ENCODE results near the gene MYB. TPM values are rescaled to one million over a fixed set of nuclear protein-coding genes. Genes with fewer than 3 reads are reported as not detected.

The MYB gene
- total and polyA plus RNA-seq, 2 of the 8 experiments (the other 6 are each of a cell fraction or from before 2014, with no cell fraction given), result 4.0 to 7.6 TPM

- CTCF ChIA-PET (ENCODE audit: partially characterized antibody), result interaction anchor here (0.7 to 0.9 kb wide), 2 partner anchors 110 to 128 kb away, joined by 3 read pairs; no protein-coding TSS in a partner anchor
- no peak overlapping the region for H3K14ac ChIP-seq (ENCODE audit: insufficient read length)
- POLR2A ChIA-PET (ENCODE audit: partially characterized antibody), result no interaction called here
Measured at GRCh38 chr6:135219346-135219745, 38.2 kb downstream of the MYB start.

More at GRCh38 chr6:135219346-135219745, 38.2 kb downstream of the MYB start:
- Histone ChIP-seq H2BK15ac (ENCODE audit: low read length) (no peak overlapping the region), H2AFZ (ENCODE audit: low read length) (no peak overlapping the region), H3K79me1 (ENCODE audit: low read depth, low read length) (no peaks in the 10 kb centered on the region), H2BK120ac (replicated peaks; ENCODE audit: low read depth, low read length) (no peak overlapping the region), H3K27ac (ENCODE audit: low read depth, low read length) (no peak overlapping the region), H3K56ac (replicated peaks; ENCODE audit: insufficient read length, low read depth, low read length) (no peak overlapping the region), H2AK5ac (ENCODE audit: low read depth, low read length) (no peak overlapping the region), H3K36me3 (ENCODE audit: control insufficient read depth in 2 of 4, insufficient read depth in 4 of 4, low read length in 3 of 4) (peaks cover 0 to 25% (median 2%) of the 10 kb centered on the region in 4 experiments; a peak in 4 of 8 replicates), H3K23ac (ENCODE audit: insufficient read length) (no peak overlapping the region), H3K9me3 (ENCODE audit: insufficient read depth in 2 of 2, low read depth in 1 of 2, low read length in 1 of 2) (no peaks in the 10 kb centered on the region), H4K8ac (ENCODE audit: extremely low read depth, insufficient read depth, low read length) (no peak overlapping the region; the same call in 1 of the 2 replicates), H3K4me1 (replicated peaks in 1 of 4; ENCODE audit: control insufficient read depth in 3 of 4, insufficient read depth in 4 of 4, low read length in 3 of 4) (peaks cover 0 to 6% (median 0%) of the 10 kb centered on the region in 4 experiments; a peak in 1 of 7 replicates), H3K18ac (ENCODE audit: extremely low read depth, low read length) (no peak overlapping the region), H3K9ac (replicated peaks in 1 of 4; ENCODE audit: extremely low read depth in 1 of 4, low read depth in 3 of 4, low read length in 3 of 4) (no peak overlapping the region), H4K20me1 (replicated peaks in 1 of 2; ENCODE audit: control insufficient read depth in 1 of 2, insufficient read depth in 2 of 2, low read length in 2 of 2) (no peaks in the 10 kb centered on the region), H3K23me2 (ENCODE audit: low read depth, low read length) (no peaks in the 10 kb centered on the region), H3K79me2 (ENCODE audit: control insufficient read depth in 1 of 2, insufficient read depth in 2 of 2, low read length in 2 of 2) (no peaks in the 10 kb centered on the region), H4K5ac (ENCODE audit: insufficient read length, low read depth, low read length) (no peak overlapping the region), H3K4ac (replicated peaks; ENCODE audit: insufficient read length, low read depth, low read length) (no peak overlapping the region), H4K91ac (replicated peaks; ENCODE audit: insufficient read length, low read length) (no peak overlapping the region), H2BK20ac (ENCODE audit: low read length) (no peak overlapping the region), H3K4me2 (ENCODE audit: insufficient read depth in 1 of 2, low read depth in 2 of 2, low read length in 2 of 2) (no peak overlapping the region), H2BK5ac (ENCODE audit: low read depth, low read length) (no peak overlapping the region), H3K4me3 (ENCODE audit: extremely low read depth in 1 of 4, insufficient read depth in 2 of 4, low read depth in 3 of 4, low read length in 4 of 4) (no peak overlapping the region), H2BK12ac (ENCODE audit: low read depth, low read length) (no peak overlapping the region), H3K27me3 (replicated peaks in 1 of 4; ENCODE audit: control insufficient read depth in 3 of 4, extremely low read depth in 1 of 4, insufficient read depth in 3 of 4, low read length in 3 of 4) (no peaks in the 10 kb centered on the region)
- TF ChIP-seq CEBPB (IDR thresholded peaks at IDR 0.05; ENCODE audit: low read depth, low read length), result no peak
- TF ChIP-seq NANOG (IDR thresholded peaks at IDR 0.05; ENCODE audit: insufficient read depth, low read depth, low read length, poor library complexity, severe bottlenecking), result no peak
- TF ChIP-seq HDAC2 (IDR thresholded peaks at IDR 0.05; ENCODE audit: borderline replicate concordance in 1 of 2, low read depth in 2 of 2, low read length in 2 of 2), result no peak
- no peak for TF ChIP-seq RXRA (IDR thresholded peaks at IDR 0.05; ENCODE audit: insufficient read depth, low read depth, low read length)
- TF ChIP-seq, protein P1, sequence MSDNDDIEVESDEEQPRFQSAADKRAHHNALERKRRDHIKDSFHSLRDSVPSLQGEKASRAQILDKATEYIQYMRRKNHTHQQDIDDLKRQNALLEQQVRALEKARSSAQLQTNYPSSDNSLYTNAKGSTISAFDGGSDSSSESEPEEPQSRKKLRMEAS (IDR thresholded peaks at IDR 0.05), result no peak
- no peak for TF ChIP-seq CBX5 (IDR thresholded peaks at IDR 0.05; ENCODE audit: low read depth, low read length)
- no peak for TF ChIP-seq BCL11A (IDR thresholded peaks at IDR 0.05; ENCODE audit: low read depth in 2 of 2, low read length in 2 of 2)
- TF ChIP-seq RFX5 (IDR thresholded peaks at IDR 0.05; ENCODE audit: borderline replicate concordance, low read depth, low read length), result no peak
- TF ChIP-seq EP300 (IDR thresholded peaks at IDR 0.05; ENCODE audit: borderline replicate concordance in 1 of 2, low read depth in 2 of 2, low read length in 2 of 2), result no peak
- no peak for TF ChIP-seq TBP (IDR thresholded peaks at IDR 0.05; ENCODE audit: low read depth, low read length)
- TF ChIP-seq EZH2 (IDR thresholded peaks at IDR 0.05; ENCODE audit: low read depth, low read length, severe bottlenecking), result no peak
- DNase-seq (ENCODE audit: low read depth in 1 of 2, low spot score in 2 of 2) (no peak), FAIRE-seq (no peak)
- 92% methylated on average over 6 of the region's 6 CpGs; no CpG with 5 or more reads in 1 of the 2 experiments for WGBS, 2 experiments (ENCODE audit: extremely low coverage in 1 of 2, insufficient coverage in 1 of 2, insufficient read length in 1 of 2, insufficient replicate concordance in 2 of 2, low coverage in 1 of 2, low lambda C conversion rate in 2 of 2, missing lambda C conversion rate in 1 of 2)

Data from H1 (cell line).